HepG2 (cell line): ENCODE measurements around the gene NDUFS7. TPM values are rescaled to one million over a fixed set of nuclear protein-coding genes. Genes with fewer than 3 reads are reported as not detected.

Experiments used
- CHD4 ChIP-seq: fragments of 200-600 bp; sonication (generic); IDR thresholded peaks from 2 replicates; pipeline ENCODE4 v1.7.0; 2017; ENCODE audit warnings: mild to moderate bottlenecking, low read length, borderline replicate concordance
- DNMT3B ChIP-seq: conservative IDR thresholded peaks from 2 replicates; pipeline ENCODE4 v1.6.1; 2016; ENCODE audit warnings: missing biosample characterization, control low read depth
- ELF3 ChIP-seq: IDR thresholded peaks from 2 replicates; pipeline ENCODE4 v1.6.1; 2016; ENCODE audit warnings: missing genetic modification reagents, missing compliant biosample characterization
- FOXK1 ChIP-seq: sonication (generic); formaldehyde crosslinking; IDR thresholded peaks from 2 replicates; pipeline ENCODE4 v1.4.0; 2020; ENCODE audit warnings: low read depth, missing genetic modification reagents, borderline replicate concordance
- KDM5A ChIP-seq: fragments of 200-600 bp; sonication (generic); IDR thresholded peaks from 2 replicates; pipeline ENCODE4 v1.7.0; 2018; ENCODE audit warnings: antibody characterized with exemption, mild to moderate bottlenecking, low read length, borderline replicate concordance
- MZF1 ChIP-seq: sonication (generic); formaldehyde crosslinking; IDR thresholded peaks from 2 replicates; pipeline ENCODE4 v1.8.1; 2023; ENCODE audit warnings: mild to moderate bottlenecking, missing genetic modification reagents, borderline replicate concordance
- NCOR1 ChIP-seq: fragments of 200-600 bp; sonication (generic); IDR thresholded peaks from 2 replicates; pipeline ENCODE4 v1.7.0; 2017; ENCODE audit warnings: antibody characterized with exemption, low read length, borderline replicate concordance
- NFIC ChIP-seq: IDR thresholded peaks from 2 replicates; pipeline ENCODE4 v1.6.1; 2012; ENCODE audit warnings: mild to moderate bottlenecking, low read length, inconsistent platforms
- RFX5 ChIP-seq: IDR thresholded peaks from 2 replicates; pipeline ENCODE4 v1.6.1; 2011; ENCODE audit warnings: low read depth, low read length, improper control_type of control experiment
- SMAD3 ChIP-seq: sonication (generic); formaldehyde crosslinking; IDR thresholded peaks from 2 replicates; pipeline ENCODE4 v1.4.0; 2020; ENCODE audit warnings: missing genetic modification reagents
- SRSF4 ChIP-seq: fragments of 200-400 bp; formaldehyde crosslinking; IDR thresholded peaks from one replicate; pipeline ENCODE4 v1.6.1; 2018; ENCODE audit warnings: mild to moderate bottlenecking, low read depth, low read length, moderate library complexity; ENCODE audit not compliant: poor library complexity, severe bottlenecking
- ZBTB26 ChIP-seq: IDR thresholded peaks from 2 replicates; pipeline ENCODE4 v1.6.1; 2016; ENCODE audit warnings: missing compliant biosample characterization, missing genetic modification reagents, borderline replicate concordance
- ZMAT3 ChIP-seq: sonication (generic); formaldehyde crosslinking; conservative IDR thresholded peaks from 2 replicates; pipeline ENCODE4 v1.7.0; 2021; ENCODE audit warnings: missing genetic modification reagents
- ZNF609 ChIP-seq: sonication (generic); formaldehyde crosslinking; IDR thresholded peaks from 2 replicates; pipeline ENCODE4 v1.4.0; 2020; ENCODE audit warnings: mild to moderate bottlenecking, missing genetic modification reagents, borderline replicate concordance
- ZNF615 ChIP-seq: sonication (generic); formaldehyde crosslinking; IDR thresholded peaks from 2 replicates; pipeline ENCODE4 v1.5.0; 2020; ENCODE audit warnings: mild to moderate bottlenecking, missing genetic modification reagents, borderline replicate concordance
- ZNF770 ChIP-seq: sonication (generic); formaldehyde crosslinking; IDR thresholded peaks from 2 replicates; pipeline ENCODE4 v1.5.0; 2020; ENCODE audit warnings: mild to moderate bottlenecking, missing genetic modification reagents
- polyA plus RNA-seq, 8 experiments: library from polyadenylated mRNA; depleted of rRNA in 3 of 8; stranded (reverse) in 7 of 8; unstranded in 1 of 8; fragments of >200 nt; fragmentation: Illumina TruSeq in 4 of 8; extraction: Trizol in 4 of 8; gene quantifications; 2 replicates each; pipeline versions ENCODE4 v1.2.1 to v1.2.3, GENCODE V29; 2011 to 2016; ENCODE audit warnings: low read depth in 4 of 8, missing spikeins in 1 of 8, mixed read lengths in 1 of 8; ENCODE audit not compliant: insufficient read depth in 1 of 8
- total RNA-seq, 5 experiments: library from RNA; depleted of rRNA; stranded (reverse); fragments of >200 nt; fragmentation: Illumina TruSeq; extraction: Trizol; gene quantifications; 2 replicates each; pipeline ENCODE4 v1.2.3, GENCODE V29; 2016; ENCODE audit warnings: low read depth in 1 of 5
- TF ChIP-seq, protein P1 (sequence below): sonication (generic); formaldehyde crosslinking; IDR thresholded peaks from 2 replicates; pipeline ENCODE4 v1.5.1; 2020; ENCODE audit warnings: missing genetic modification reagents, mild to moderate bottlenecking, borderline replicate concordance

NDUFS7 gene
- total and polyA plus RNA-seq, 2 of the 13 experiments (the other 11 are each of a cell fraction or from before 2014, with no cell fraction given) = 34.3 to 66.9 TPM

- TF ChIP-seq ZNF770 (peak; percentile 72), NFIC (peak; percentile 48; the same call in 1 of the 2 replicates), ZMAT3 (CRISPR knock-in tag) (peak; percentile 82), RFX5 (peak; percentile 38; the same call in 1 of the 2 replicates), ZNF615 (peak; percentile 37; the same call in 1 of the 2 replicates), FOXK1 (CRISPR knock-in tag) (peak; percentile 94), SMAD3 (CRISPR knock-in tag) (peak; percentile 82), CHD4 (no peak), ELF3 (CRISPR knock-in tag) (peak; percentile 97), SRSF4 (peak; percentile 52), NCOR1 (peak; percentile 51; the same call in 1 of the 2 replicates), ZNF609 (CRISPR knock-in tag) (peak; percentile 79; the same call in 1 of the 2 replicates), KDM5A (peak; percentile 52; the same call in 1 of the 2 replicates), ZBTB26 (CRISPR knock-in tag) (peak; percentile 87; the same call in 1 of the 2 replicates), DNMT3B (no peak; the same call in none of the 2 replicates), MZF1 (0 out of 2 replicates have a peak, but pooled peaks have one; percentile 67)
- TF ChIP-seq, protein P1, sequence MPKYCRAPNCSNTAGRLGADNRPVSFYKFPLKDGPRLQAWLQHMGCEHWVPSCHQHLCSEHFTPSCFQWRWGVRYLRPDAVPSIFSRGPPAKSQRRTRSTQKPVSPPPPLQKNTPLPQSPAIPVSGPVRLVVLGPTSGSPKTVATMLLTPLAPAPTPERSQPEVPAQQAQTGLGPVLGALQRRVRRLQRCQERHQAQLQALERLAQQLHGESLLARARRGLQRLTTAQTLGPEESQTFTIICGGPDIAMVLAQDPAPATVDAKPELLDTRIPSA (CRISPR knock-in tag) = peak; percentile 78; the same call in 1 of the 2 replicates
Measured at GRCh38 chr19:1438035-1438932, 54.6 kb downstream of the NDUFS7 start, which contains the start of gene RPS15 (continued).
